ENCODE results near the gene OTUD5. TPM values are rescaled to one million over a fixed set of nuclear protein-coding genes. Genes with fewer than 3 reads are reported as not detected.

OTUD5 gene
- total RNA-seq, 1 experiment from 2014 or later = 67.8 TPM

- peak overlapping the region; percentile 90 for H3K27ac Mint-ChIP-seq (ENCODE audit: unreplicated experiment)
- H3K27me3 Mint-ChIP-seq (ENCODE audit: unreplicated experiment) = no peaks in the 10 kb centered on the region
- peaks cover 17% of the 10 kb centered on the region for H3K4me1 Mint-ChIP-seq (ENCODE audit: low read depth, unreplicated experiment)
- TF ChIP-seq CTCF (IDR thresholded peaks at IDR 0.05; ENCODE audit: unreplicated experiment) = no peak
- CTCF ChIA-PET = interaction anchor here (0.7 kb wide), 1 partner anchor 275 kb away, joined by 5 read pairs; no protein-coding TSS in a partner anchor
- no TSS peak for BruUV-seq (replicated peaks)
- no peak for DNase-seq
- no peaks in the 10 kb centered on the region for H3K9me3 Mint-ChIP-seq (ENCODE audit: low read depth, unreplicated experiment)
- H3K36me3 Mint-ChIP-seq (ENCODE audit: insufficient read depth, unreplicated experiment) = peaks cover 40% of the 10 kb centered on the region
- H3K4me3 Mint-ChIP-seq (ENCODE audit: low read depth, unreplicated experiment) = peak overlapping the region; percentile 97
- intact Hi-C loops (cut with micrococcal nuclease; ENCODE audit: unreplicated experiment) = loop anchor here (2.0 to 10.0 kb wide), 3 partner anchors 53 to 123 kb away; partner anchors contain the start of gene HDAC6
These were observed 39.1 kb downstream of the OTUD5 start for GRCh38 chrX:48918301-48918642.

- peaks cover 22% of the 10 kb centered on the region for H3K4me1 Mint-ChIP-seq (ENCODE audit: low read depth, unreplicated experiment)
- CTCF ChIA-PET = interaction anchor here (0.7 kb wide), 1 partner anchor 276 kb away, joined by 5 read pairs; no protein-coding TSS in a partner anchor
- peak; percentile 87 for DNase-seq
- H3K9me3 Mint-ChIP-seq (ENCODE audit: low read depth, unreplicated experiment) = no peaks in the 10 kb centered on the region
- intact Hi-C loops (cut with micrococcal nuclease; ENCODE audit: unreplicated experiment) = loop anchor here (2.0 to 10.0 kb wide), 3 partner anchors 53 to 123 kb away; partner anchors contain the start of gene HDAC6
- no TSS peak for BruUV-seq (replicated peaks)
- TF ChIP-seq CTCF (IDR thresholded peaks at IDR 0.05; ENCODE audit: unreplicated experiment) = peak; percentile 92
- no peaks in the 10 kb centered on the region for H3K27me3 Mint-ChIP-seq (ENCODE audit: unreplicated experiment)
- peak overlapping the region; percentile 90 for H3K27ac Mint-ChIP-seq (ENCODE audit: unreplicated experiment)
- H3K36me3 Mint-ChIP-seq (ENCODE audit: insufficient read depth, unreplicated experiment) = peaks cover 45% of the 10 kb centered on the region
- H3K4me3 Mint-ChIP-seq (ENCODE audit: low read depth, unreplicated experiment) = peak overlapping the region; percentile 97
These were observed 40.0 kb downstream of the OTUD5 start for GRCh38 chrX:48917139-48918001.

- intact Hi-C loops (cut with micrococcal nuclease; ENCODE audit: unreplicated experiment) = loop anchor here (10.0 kb wide), 2 partner anchors 50 to 110 kb away; partner anchors contain the start of gene HDAC6
- CTCF ChIA-PET = no interaction called here
- no peaks in the 10 kb centered on the region for H3K27me3 Mint-ChIP-seq (ENCODE audit: unreplicated experiment)
- peaks cover 65% of the 10 kb centered on the region for H3K36me3 Mint-ChIP-seq (ENCODE audit: insufficient read depth, unreplicated experiment)
- H3K4me3 Mint-ChIP-seq (ENCODE audit: low read depth, unreplicated experiment) = no peak overlapping the region
- no peak for TF ChIP-seq CTCF (IDR thresholded peaks at IDR 0.05; ENCODE audit: unreplicated experiment)
- DNase-seq = no peak
- H3K27ac Mint-ChIP-seq (ENCODE audit: unreplicated experiment) = no peak overlapping the region
- H3K9me3 Mint-ChIP-seq (ENCODE audit: low read depth, unreplicated experiment) = no peaks in the 10 kb centered on the region
- H3K4me1 Mint-ChIP-seq (ENCODE audit: low read depth, unreplicated experiment) = peaks cover 30% of the 10 kb centered on the region
- no TSS peak for BruUV-seq (replicated peaks)
These were observed 42.6 kb downstream of the OTUD5 start for GRCh38 chrX:48914593-48915493.

- Mint-ChIP-seq H3K4me1 (ENCODE audit: low read depth, unreplicated experiment) (peaks cover 25% of the 10 kb centered on the region), H3K27ac (ENCODE audit: unreplicated experiment) (no peak overlapping the region), H3K36me3 (ENCODE audit: insufficient read depth, unreplicated experiment) (peaks cover 60% of the 10 kb centered on the region), H3K4me3 (ENCODE audit: low read depth, unreplicated experiment) (no peak overlapping the region), H3K27me3 (ENCODE audit: unreplicated experiment) (no peaks in the 10 kb centered on the region), H3K9me3 (ENCODE audit: low read depth, unreplicated experiment) (no peaks in the 10 kb centered on the region)
- DNase-seq = no peak
- TF ChIP-seq CTCF (IDR thresholded peaks at IDR 0.05; ENCODE audit: unreplicated experiment) = no peak
- intact Hi-C loops (cut with micrococcal nuclease; ENCODE audit: unreplicated experiment) = loop anchor here (10.0 kb wide), 2 partner anchors 49 to 109 kb away; partner anchors contain the start of gene HDAC6
- BruUV-seq (replicated peaks) = no TSS peak
- CTCF ChIA-PET = interaction anchor here (0.7 kb wide), 2 partner anchors 15 to 799 kb away, joined by 3 to 5 read pairs; no protein-coding TSS in a partner anchor
These were observed 43.6 kb downstream of the OTUD5 start for GRCh38 chrX:48913605-48914366.
